Brain microvascular endothelial cell (primary cell): ENCODE measurements around the gene ZBTB38.

ENCODE experiments used
- DNase-seq: peaks from one replicate; pipeline ENCODE4 v3.0.0-alpha.2; 2020
- H3K27ac ChIP-seq: fragments of 250-450 bp; sonication (Bioruptor Pico); 2 replicates; pipeline ENCODE4 v1.5.1; 2020; ENCODE audit warnings: mild to moderate bottlenecking, moderate library complexity
- H3K27me3 ChIP-seq: fragments of 250-450 bp; sonication (Bioruptor Pico); replicated peaks from 2 replicates; pipeline ENCODE4 v1.5.1; 2020; ENCODE audit warnings: mild to moderate bottlenecking
- H3K36me3 ChIP-seq: fragments of 250-450 bp; sonication (Bioruptor Pico); replicated peaks from 2 replicates; pipeline ENCODE4 v1.5.1; 2020; ENCODE audit warnings: mild to moderate bottlenecking
- H3K4me3 ChIP-seq: 2 replicates; pipeline ENCODE4 v1.5.1; 2011; ENCODE audit warnings: low read depth, mild to moderate bottlenecking, control low read depth, low read length, moderate library complexity
- in situ Hi-C: cut with HindIII; loops from 2 replicates; pipeline ENCODE4 v1.10.0; 2017; ENCODE audit warnings: low sequenced_read_pairs, low pct_ligation_motif_present
- TF ChIP-seq, protein P1 (sequence below): IDR thresholded peaks from 2 replicates; pipeline ENCODE4 v1.5.1; 2011; ENCODE audit warnings: low read depth, mild to moderate bottlenecking, moderate library complexity, low read length, control low read depth, inconsistent platforms; ENCODE audit errors: missing control alignments

ZBTB38 gene, protein sequence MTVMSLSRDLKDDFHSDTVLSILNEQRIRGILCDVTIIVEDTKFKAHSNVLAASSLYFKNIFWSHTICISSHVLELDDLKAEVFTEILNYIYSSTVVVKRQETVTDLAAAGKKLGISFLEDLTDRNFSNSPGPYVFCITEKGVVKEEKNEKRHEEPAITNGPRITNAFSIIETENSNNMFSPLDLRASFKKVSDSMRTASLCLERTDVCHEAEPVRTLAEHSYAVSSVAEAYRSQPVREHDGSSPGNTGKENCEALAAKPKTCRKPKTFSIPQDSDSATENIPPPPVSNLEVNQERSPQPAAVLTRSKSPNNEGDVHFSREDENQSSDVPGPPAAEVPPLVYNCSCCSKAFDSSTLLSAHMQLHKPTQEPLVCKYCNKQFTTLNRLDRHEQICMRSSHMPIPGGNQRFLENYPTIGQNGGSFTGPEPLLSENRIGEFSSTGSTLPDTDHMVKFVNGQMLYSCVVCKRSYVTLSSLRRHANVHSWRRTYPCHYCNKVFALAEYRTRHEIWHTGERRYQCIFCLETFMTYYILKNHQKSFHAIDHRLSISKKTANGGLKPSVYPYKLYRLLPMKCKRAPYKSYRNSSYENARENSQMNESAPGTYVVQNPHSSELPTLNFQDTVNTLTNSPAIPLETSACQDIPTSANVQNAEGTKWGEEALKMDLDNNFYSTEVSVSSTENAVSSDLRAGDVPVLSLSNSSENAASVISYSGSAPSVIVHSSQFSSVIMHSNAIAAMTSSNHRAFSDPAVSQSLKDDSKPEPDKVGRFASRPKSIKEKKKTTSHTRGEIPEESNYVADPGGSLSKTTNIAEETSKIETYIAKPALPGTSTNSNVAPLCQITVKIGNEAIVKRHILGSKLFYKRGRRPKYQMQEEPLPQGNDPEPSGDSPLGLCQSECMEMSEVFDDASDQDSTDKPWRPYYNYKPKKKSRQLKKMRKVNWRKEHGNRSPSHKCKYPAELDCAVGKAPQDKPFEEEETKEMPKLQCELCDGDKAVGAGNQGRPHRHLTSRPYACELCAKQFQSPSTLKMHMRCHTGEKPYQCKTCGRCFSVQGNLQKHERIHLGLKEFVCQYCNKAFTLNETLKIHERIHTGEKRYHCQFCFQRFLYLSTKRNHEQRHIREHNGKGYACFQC (N-terminal part only)

DNA sequence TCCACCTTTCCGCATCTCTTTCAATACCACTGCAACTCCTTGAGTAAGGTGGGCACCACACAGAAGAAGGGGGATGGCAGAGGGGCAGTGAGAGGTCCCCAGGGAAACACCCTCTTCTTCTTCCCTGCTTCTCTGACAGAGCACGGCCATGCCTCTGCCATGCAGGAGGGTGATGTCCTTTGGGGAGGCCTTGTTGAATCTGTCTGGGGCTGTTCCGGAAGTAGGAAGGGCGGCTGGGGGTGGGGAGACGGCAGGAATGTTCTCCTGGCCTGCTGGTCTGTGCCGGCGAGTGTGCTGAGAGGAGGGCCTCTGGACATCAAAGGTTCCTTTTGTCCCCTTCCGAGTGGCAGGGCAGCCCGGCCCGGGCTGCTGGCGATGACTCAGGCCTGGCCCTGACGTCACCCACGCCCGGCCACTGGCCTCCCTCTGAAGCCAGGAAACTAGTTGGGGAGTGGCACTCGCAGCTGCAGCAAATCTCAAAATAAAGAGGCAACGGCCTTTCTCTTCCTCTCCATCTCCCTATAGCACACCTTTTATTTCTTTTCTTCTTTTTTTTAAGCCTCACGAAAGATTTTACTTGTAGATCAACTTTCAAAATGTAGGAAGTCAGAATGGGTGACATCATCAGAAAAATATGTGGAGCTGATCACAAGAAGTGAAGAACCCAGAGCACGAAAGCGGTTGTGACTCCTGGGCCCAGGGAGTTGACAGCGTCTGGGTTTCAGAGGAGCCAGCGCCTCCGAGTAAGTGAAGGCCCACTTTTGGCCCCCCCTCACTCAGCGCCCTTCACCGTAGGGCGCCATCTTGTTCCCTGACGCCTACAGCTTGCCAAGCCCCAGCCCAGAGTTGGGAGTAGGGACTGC is at the start of gene ZBTB38:
TSS of gene ZBTB38 (plus strand) at position 443 of the 863 bp plus-strand sequence. CDS start 73,885 bp downstream, outside the sequence.
- Histone ChIP-seq H3K4me3 (peak within 1 kb of the TSS; percentile 50), H3K27ac (peak within 1 kb of the TSS; percentile 100), H3K27me3 (no peaks in the 10 kb centered on the region), H3K36me3 (peaks cover 25% of the 10 kb centered on the region)
- peak; percentile 98 for DNase-seq
- in situ Hi-C loops, result no loop called here
- TF ChIP-seq, protein P1, sequence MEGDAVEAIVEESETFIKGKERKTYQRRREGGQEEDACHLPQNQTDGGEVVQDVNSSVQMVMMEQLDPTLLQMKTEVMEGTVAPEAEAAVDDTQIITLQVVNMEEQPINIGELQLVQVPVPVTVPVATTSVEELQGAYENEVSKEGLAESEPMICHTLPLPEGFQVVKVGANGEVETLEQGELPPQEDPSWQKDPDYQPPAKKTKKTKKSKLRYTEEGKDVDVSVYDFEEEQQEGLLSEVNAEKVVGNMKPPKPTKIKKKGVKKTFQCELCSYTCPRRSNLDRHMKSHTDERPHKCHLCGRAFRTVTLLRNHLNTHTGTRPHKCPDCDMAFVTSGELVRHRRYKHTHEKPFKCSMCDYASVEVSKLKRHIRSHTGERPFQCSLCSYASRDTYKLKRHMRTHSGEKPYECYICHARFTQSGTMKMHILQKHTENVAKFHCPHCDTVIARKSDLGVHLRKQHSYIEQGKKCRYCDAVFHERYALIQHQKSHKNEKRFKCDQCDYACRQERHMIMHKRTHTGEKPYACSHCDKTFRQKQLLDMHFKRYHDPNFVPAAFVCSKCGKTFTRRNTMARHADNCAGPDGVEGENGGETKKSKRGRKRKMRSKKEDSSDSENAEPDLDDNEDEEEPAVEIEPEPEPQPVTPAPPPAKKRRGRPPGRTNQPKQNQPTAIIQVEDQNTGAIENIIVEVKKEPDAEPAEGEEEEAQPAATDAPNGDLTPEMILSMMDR, result no peak

DNA sequence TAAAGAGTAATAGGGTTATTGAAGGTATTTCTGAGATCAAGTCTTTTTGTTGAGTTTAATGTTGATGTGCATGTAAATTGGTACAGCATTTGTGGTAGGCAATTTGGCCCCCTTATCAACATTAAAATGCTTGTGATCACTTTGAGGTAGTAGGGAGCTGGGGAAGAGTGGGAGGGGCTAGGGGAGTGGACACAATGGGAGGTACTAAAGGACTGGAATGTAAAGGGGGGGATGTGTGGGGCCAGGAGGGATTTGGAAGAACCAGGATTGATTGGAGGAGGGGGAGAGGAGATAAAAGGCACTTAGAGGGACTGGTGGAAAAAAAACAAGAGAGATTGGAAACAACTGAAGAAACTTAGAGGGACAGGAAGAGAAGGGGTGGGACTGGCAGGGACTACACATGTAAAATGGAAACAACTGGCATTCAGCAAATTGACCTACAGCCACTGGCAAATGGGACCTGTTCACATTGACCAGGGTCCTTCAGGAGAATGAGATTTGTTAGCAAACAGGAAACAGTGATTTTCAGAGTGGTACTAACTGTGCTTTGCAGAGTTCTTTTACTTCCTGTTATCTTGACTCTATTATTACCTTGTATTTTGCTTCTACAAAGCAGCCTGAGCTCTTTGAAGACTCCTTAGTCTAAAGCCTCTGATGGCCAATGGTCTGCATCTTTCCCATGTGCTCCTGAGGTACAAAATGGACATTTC is 47.8 kb upstream of the ZBTB38 start:
- H3K27ac ChIP-seq, result no peak overlapping the region
- DNase-seq, result no peak
- in situ Hi-C loops, result no loop called here

DNA sequence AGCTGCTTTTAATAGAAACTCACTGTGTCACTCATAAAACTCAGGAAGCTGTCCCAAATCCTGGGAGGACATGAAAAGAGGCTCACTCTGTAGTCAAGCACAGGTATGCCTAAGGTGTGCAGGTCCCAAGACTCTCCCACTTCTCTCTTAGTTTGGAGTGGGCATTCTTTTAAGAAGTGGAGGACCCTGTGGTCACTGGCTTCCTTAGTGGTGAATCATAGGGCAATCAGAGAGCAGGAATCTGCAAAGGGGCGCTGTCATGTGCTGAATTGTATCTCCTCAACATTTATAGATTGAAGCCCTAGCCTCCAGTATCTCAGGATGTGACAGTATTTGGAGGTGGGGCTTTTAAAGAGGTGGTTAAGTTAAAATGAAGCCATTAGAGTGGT is 47.2 kb upstream of the ZBTB38 start:
- DNase-seq, result peak; percentile 56
- H3K4me3 ChIP-seq, result no peak overlapping the region
- H3K36me3 ChIP-seq, result no peaks in the 10 kb centered on the region
- in situ Hi-C loops, result no loop called here
- H3K27me3 ChIP-seq, result no peaks in the 10 kb centered on the region
- TF ChIP-seq, protein P1, result no peak
- H3K27ac ChIP-seq, result peak overlapping the region; percentile 1

More for the DNA sequence above, 47.8 kb upstream of the ZBTB38 start:
- TF ChIP-seq, protein P1, result no peak
- Histone ChIP-seq H3K4me3 (no peak overlapping the region), H3K36me3 (no peaks in the 10 kb centered on the region), H3K27me3 (no peaks in the 10 kb centered on the region)

DNA sequence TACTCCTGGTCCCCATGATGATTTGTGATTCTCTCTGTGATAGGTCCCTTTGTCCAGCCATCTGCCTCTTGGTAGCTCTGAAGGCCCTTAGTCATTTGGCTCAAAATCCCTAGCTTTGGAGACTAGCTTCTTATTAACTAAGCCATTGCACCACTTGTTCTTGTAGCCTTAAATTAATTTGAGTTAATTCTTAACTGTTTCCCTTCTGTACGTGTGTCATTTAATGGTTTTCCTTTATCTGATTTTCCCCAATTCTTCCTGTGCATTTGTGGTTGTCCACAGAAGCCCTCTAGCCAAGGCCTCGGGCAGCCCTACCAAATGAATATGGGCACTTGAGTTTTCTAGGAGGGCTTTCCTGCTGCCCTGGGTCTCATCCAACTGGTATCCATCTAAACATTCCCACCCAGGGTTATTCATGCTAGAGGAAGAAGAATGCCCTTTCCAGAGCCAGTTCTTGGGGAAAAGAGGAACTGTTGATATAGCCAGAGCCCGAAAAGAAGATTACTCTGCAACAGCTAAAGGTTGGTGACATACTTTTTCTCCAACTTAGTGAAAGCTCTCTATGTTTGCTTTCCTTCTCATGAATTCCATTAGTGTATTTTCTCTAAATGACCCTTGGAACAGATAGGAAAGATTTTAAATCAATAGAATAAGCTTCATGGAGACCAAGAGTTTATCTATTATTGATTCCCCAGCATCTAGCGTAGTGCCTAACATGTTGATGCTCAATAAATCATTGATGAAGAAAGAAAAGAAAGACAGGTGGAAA is 44.2 kb upstream of the ZBTB38 start:
- Histone ChIP-seq H3K36me3 (no peaks in the 10 kb centered on the region), H3K27me3 (no peaks in the 10 kb centered on the region), H3K4me3 (no peak overlapping the region), H3K27ac (no peak overlapping the region)
- TF ChIP-seq, protein P1, result no peak
- DNase-seq, result no peak
- in situ Hi-C loops, result no loop called here
